Neutrophil (primary cell): ENCODE results near the gene FGD3.

Experiments used
- H3K27ac ChIP-seq: fragments of 200-600 bp; sonication (generic); 2 replicates; pipeline ENCODE4 v1.5.1; 2016; ENCODE audit warnings: mild to moderate bottlenecking, moderate library complexity
- H3K27me3 ChIP-seq: fragments of 200-600 bp; sonication (generic); 2 replicates; pipeline ENCODE4 v1.6.0; 2016; ENCODE audit warnings: mild to moderate bottlenecking
- H3K36me3 ChIP-seq: fragments of 200-600 bp; sonication (generic); 2 replicates; pipeline ENCODE4 v1.5.1; 2017
- H3K4me1 ChIP-seq, 2 experiments: fragments of 200-600 bp in 1 of 2; sonication (generic) in 1 of 2; 1 replicate in 1 of 2; 2 replicates in 1 of 2; pipeline versions ENCODE4 v1.5.1 to v1.6.1; 2013 to 2016; ENCODE audit warnings: low read depth in 1 of 2, low read length in 1 of 2, mild to moderate bottlenecking in 1 of 2, moderate library complexity in 1 of 2; ENCODE audit not compliant: control insufficient read depth in 1 of 2, insufficient read depth in 1 of 2
- H3K4me3 ChIP-seq, 2 experiments: fragments of 200-600 bp in 1 of 2; sonication (generic) in 1 of 2; 1 replicate in 1 of 2; 2 replicates in 1 of 2; pipeline ENCODE4 v1.5.1; 2013 to 2016; ENCODE audit warnings: low read depth in 1 of 2, low read length in 1 of 2, mild to moderate bottlenecking in 1 of 2, moderate library complexity in 1 of 2
- H3K9me3 ChIP-seq: fragments of 200-600 bp; sonication (generic); 2 replicates; pipeline ENCODE4 v1.5.1; 2016
- TF ChIP-seq, protein P1 (sequence below): fragments of 200-600 bp; sonication (generic); IDR thresholded peaks from 2 replicates; pipeline ENCODE4 v1.5.1; 2016; ENCODE audit warnings: antibody characterized with exemption

Gene FGD3

DNA sequence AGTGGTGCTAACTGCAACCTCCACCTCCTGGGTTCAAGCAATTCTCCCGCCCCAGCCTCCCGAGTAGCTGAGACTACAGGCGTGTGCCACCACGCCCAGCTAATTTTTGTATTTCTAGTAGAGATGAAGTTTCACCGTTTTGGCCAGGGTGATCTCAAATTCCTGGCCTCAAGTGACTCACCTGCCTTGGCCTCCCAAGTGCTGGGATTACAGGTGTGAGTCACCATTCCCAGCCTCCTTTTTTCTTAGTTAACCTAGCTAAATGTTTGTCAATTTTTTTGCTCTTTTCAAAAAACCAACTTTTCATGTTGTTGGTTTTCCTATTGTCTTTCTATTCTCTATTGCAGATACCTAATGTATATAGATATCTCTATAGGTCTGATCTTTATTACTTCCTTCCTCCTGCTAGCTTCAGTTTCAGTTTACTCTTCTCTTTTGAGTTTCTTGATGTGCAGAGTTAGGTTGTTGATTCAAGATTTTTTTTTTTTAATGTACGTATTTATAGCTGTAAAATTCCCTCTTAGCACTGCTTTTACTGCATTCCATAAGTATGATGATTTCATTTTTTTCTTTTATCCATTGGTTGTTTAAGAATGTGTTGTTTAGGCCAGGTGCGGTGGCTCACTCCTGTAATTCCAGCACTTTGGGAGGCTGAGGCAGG lies 32.9 kb downstream of the FGD3 start:
- Histone ChIP-seq H3K4me1 (peaks cover 38 to 65% of the 10 kb centered on the region in 2 experiments), H3K27me3 (no peaks in the 10 kb centered on the region), H3K9me3 (no peaks in the 10 kb centered on the region), H3K27ac (peak overlapping the region; percentile 42), H3K4me3 (no peak overlapping the region), H3K36me3 (peaks cover 67% of the 10 kb centered on the region)
- TF ChIP-seq, protein P1, sequence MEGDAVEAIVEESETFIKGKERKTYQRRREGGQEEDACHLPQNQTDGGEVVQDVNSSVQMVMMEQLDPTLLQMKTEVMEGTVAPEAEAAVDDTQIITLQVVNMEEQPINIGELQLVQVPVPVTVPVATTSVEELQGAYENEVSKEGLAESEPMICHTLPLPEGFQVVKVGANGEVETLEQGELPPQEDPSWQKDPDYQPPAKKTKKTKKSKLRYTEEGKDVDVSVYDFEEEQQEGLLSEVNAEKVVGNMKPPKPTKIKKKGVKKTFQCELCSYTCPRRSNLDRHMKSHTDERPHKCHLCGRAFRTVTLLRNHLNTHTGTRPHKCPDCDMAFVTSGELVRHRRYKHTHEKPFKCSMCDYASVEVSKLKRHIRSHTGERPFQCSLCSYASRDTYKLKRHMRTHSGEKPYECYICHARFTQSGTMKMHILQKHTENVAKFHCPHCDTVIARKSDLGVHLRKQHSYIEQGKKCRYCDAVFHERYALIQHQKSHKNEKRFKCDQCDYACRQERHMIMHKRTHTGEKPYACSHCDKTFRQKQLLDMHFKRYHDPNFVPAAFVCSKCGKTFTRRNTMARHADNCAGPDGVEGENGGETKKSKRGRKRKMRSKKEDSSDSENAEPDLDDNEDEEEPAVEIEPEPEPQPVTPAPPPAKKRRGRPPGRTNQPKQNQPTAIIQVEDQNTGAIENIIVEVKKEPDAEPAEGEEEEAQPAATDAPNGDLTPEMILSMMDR = no peak

- peaks cover 36 to 66% of the 10 kb centered on the region in 2 experiments for H3K4me1 ChIP-seq
- peaks cover 67% of the 10 kb centered on the region for H3K36me3 ChIP-seq
- H3K4me3 ChIP-seq = no peak overlapping the region
- H3K27me3 ChIP-seq = no peaks in the 10 kb centered on the region
- H3K27ac ChIP-seq = no peak overlapping the region
- TF ChIP-seq, protein P1 = no peak
- H3K9me3 ChIP-seq = no peaks in the 10 kb centered on the region
Measured at GRCh38 chr9:92982130-92982529, 34.8 kb downstream of the FGD3 start.

GRCh38 chr9:92983984-92984589 lies 36.8 kb downstream of the FGD3 start:
- Histone ChIP-seq H3K4me1 (peaks cover 28 to 50% of the 10 kb centered on the region in 2 experiments), H3K36me3 (peaks cover 72% of the 10 kb centered on the region), H3K4me3 (no peak overlapping the region), H3K9me3 (no peaks in the 10 kb centered on the region), H3K27ac (peak overlapping the region; percentile 57), H3K27me3 (no peaks in the 10 kb centered on the region)
- TF ChIP-seq, protein P1 = no peak

DNA sequence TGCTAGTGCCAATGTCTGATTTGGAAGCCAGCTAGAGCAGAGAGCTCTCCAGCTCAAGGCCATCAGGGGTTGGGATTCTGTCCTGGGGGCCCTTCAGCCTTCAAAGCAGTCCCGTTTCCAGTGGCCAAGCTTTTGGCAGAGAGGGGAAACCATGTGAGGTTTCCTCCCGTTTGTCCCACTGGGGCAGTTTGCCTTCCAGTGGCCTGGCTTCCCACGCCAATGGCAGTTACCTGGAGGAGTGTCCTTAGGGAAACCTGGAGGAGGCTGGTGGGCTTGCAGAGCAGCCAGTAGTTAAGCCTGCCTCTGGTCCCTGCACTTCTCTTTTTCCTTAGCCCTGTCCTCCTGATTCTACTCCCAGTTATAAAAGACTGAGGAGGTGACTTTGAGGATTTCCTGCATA lies 37.7 kb downstream of the FGD3 start:
- no peaks in the 10 kb centered on the region for H3K9me3 ChIP-seq
- TF ChIP-seq, protein P1 = no peak
- peaks cover 71% of the 10 kb centered on the region for H3K36me3 ChIP-seq
- peaks cover 21 to 41% of the 10 kb centered on the region in 2 experiments for H3K4me1 ChIP-seq
- no peak overlapping the region for H3K4me3 ChIP-seq
- no peaks in the 10 kb centered on the region for H3K27me3 ChIP-seq
- H3K27ac ChIP-seq = peak overlapping the region; percentile 57

- TF ChIP-seq, protein P1 = peak; percentile 67
- H3K4me1 ChIP-seq = peaks cover 12 to 39% of the 10 kb centered on the region in 2 experiments
Measured at GRCh38 chr9:92986176-92987119, 39.1 kb downstream of the FGD3 start.

More at GRCh38 chr9:92986176-92987119, 39.1 kb downstream of the FGD3 start:
- Histone ChIP-seq H3K27ac (peak overlapping the region; percentile 57), H3K27me3 (no peaks in the 10 kb centered on the region), H3K9me3 (no peaks in the 10 kb centered on the region), H3K36me3 (peaks cover 69% of the 10 kb centered on the region), H3K4me3 (no peak overlapping the region)
